Measurements from ENCODE around the gene MAD1L1.
"Not testable (repeated sequence)": the region's sequence is repeated elsewhere in the genome, so short reads cannot be mapped to it uniquely, and the experiment has no call there.

Gene MAD1L1

DNA sequence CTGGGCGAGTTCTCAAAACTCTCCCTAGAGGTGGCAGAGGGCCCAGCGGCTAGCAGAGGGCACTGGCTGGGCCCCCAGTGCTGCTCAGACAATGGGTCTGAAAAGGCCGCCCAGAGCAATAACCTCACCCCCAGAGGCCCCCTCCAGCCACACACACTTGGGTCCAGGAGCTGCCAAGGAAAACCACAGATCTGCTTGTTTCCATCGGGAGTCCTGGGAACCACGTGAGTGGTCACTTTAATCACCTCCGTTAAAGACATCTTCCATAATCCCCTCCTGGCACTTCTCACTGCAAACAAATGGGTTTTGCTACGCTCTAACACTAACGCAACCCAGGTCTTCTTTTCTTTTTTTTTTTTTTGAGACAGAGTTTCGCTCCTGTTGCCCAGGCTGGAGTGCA, 39.3 kb upstream of the MAD1L1 start:
- Histone ChIP-seq H3K4me1 (ENCODE audit: control insufficient read depth, insufficient read depth, low read length, poor library complexity, severe bottlenecking) (no peaks in the 10 kb centered on the region), H3K4me3 (ENCODE audit: insufficient read depth, low read depth, low read length, poor library complexity, severe bottlenecking) (no peak overlapping the region), H3K36me3 (ENCODE audit: control insufficient read depth, insufficient read depth, low read length) (no peaks in the 10 kb centered on the region), H3K27ac (ENCODE audit: insufficient read depth, low read length, poor library complexity, severe bottlenecking) (no peak overlapping the region), H3K27me3 (replicated peaks; ENCODE audit: control insufficient read depth, insufficient read depth, low read length, poor library complexity, severe bottlenecking) (no peaks in the 10 kb centered on the region), H3K9me3 (ENCODE audit: control insufficient read depth, low read length) (no peaks in the 10 kb centered on the region)
- no peak for DNase-seq

DNA sequence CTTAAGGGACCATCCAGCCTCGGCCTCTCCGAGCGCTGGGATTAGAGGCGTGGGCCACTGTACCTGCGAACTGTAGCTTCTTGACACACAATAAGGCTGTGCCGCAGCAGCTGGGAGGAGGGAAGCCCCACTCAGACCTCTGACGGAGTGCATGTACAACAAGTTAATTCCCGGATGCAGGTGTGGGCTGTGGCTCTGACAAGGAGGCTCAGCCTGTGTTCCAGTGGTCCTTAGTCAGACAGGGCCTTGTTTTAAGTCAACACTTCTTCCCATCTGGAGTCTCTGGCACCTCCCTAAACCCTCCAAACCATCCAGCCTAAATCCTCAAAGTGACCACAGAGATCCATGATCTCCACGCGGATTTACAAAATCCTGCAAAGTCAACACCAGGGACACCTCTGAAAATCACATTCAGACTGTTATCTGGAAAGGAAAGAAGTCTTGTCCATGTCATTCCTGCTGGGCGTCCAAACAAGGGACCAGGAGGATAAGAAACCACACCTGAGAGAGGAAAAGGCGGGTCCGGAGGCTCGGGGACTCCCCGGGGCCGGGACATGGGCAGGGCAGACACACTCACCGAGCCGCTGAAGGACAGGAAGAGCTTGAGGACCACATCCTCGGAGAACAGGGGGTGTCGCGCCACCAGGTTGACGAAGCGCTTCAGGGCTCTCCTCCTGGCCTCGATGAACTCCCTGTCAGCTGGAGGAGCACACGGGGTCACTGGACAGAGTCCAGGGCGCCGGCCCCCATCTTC, 38.7 kb upstream of the MAD1L1 start:
- Histone ChIP-seq H3K4me1 (ENCODE audit: control insufficient read depth, insufficient read depth, low read length, poor library complexity, severe bottlenecking) (no peaks in the 10 kb centered on the region), H3K27me3 (replicated peaks; ENCODE audit: control insufficient read depth, insufficient read depth, low read length, poor library complexity, severe bottlenecking) (no peaks in the 10 kb centered on the region), H3K9me3 (ENCODE audit: control insufficient read depth, low read length) (no peaks in the 10 kb centered on the region), H3K36me3 (ENCODE audit: control insufficient read depth, insufficient read depth, low read length) (no peaks in the 10 kb centered on the region), H3K4me3 (ENCODE audit: insufficient read depth, low read depth, low read length, poor library complexity, severe bottlenecking) (no peak overlapping the region), H3K27ac (ENCODE audit: insufficient read depth, low read length, poor library complexity, severe bottlenecking) (no peak overlapping the region)
- DNase-seq: no peak

DNA sequence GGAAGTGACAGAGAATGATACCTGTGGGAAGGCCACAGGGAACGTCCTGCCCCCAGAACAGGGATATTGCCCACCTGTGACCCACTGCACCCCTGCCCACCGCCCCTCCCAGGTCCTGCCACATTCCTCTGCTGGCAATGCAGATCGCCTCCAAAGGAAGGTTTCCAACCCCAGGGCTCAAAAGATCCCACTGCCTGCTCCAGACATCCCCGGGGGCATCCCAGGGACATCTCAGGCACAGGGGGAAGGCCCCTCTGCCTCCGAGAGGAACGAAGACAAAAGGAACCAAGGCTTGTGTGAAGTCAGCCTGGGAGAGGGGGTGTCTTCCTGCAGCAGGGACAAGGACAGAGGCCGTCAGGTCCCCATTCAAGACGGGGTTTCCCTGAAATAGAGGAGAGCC, 37.8 kb upstream of the MAD1L1 start:
- Histone ChIP-seq H3K9me3 (ENCODE audit: control insufficient read depth, low read length) (no peaks in the 10 kb centered on the region), H3K27me3 (replicated peaks; ENCODE audit: control insufficient read depth, insufficient read depth, low read length, poor library complexity, severe bottlenecking) (no peaks in the 10 kb centered on the region), H3K4me3 (ENCODE audit: insufficient read depth, low read depth, low read length, poor library complexity, severe bottlenecking) (no peak overlapping the region), H3K4me1 (ENCODE audit: control insufficient read depth, insufficient read depth, low read length, poor library complexity, severe bottlenecking) (no peaks in the 10 kb centered on the region), H3K36me3 (ENCODE audit: control insufficient read depth, insufficient read depth, low read length) (no peaks in the 10 kb centered on the region), H3K27ac (ENCODE audit: insufficient read depth, low read length, poor library complexity, severe bottlenecking) (no peak overlapping the region)
- DNase-seq: no peak

DNA sequence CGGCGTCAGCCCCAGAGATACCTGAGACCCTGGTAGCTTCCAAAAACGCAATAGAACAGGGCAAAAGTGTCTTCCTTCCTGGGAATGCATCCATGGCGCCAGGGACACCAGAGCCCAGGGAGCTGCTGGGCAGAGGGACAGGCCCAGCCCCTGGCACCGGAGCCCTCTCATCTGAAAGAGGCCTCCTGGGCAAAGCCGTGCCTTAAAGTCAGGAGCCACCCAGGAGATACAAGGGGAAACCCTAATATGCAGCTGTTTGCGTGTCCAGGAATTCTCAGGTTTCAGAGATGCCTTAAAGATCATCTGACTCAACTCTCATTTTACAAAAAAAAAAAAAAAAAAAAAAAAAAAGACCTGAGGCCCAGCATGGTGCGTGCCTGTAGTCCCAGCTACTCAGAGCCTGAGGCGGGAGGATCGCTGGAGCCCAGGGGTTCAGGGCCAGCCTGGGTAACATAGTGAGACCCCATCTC, 37.3 kb upstream of the MAD1L1 start:
- Histone ChIP-seq H3K4me3 (ENCODE audit: insufficient read depth, low read depth, low read length, poor library complexity, severe bottlenecking) (no peak overlapping the region), H3K27ac (ENCODE audit: insufficient read depth, low read length, poor library complexity, severe bottlenecking) (no peak overlapping the region), H3K36me3 (ENCODE audit: control insufficient read depth, insufficient read depth, low read length) (no peaks in the 10 kb centered on the region)

DNA sequence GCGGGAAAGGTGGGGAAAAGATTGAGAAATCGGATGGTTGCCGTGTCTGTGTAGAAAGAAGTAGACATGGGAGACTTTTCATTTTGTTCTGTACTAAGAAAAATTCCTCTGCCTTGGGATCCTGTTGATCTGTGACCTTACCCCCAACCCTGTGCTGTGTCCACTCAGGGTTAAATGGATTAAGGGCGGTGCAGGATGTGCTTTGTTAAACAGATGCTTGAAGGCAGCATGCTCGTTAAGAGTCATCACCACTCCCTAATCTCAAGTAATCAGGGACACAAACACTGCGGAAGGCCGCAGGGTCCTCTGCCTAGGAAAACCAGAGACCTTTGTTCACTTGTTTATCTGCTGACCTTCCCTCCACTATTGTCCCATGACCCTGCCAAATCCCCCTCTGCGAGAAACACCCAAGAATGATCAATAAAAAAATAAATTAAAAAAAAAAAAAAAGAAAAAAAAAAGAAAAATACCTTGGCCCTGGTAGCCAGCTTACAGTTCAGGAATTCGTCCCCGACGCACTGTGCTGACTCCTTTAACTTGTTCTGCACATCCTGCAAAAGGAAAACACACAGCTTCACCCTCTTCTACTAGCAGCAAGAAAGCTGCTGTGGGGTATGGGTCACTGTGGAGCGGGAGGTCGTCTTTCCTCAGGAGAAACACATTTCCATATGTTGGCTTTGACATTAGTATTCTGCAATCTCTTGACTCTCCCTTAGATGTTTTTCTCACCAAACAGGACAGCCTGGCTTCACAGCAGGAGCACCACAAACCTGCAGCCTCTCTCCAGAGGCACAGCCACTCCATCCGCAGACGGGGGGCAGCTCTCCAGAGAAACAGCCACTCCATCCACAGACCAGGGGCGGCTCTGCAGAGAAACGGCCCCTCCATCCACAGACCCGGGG, 36.6 kb upstream of the MAD1L1 start:
- not testable (repeated sequence) for H3K36me3 ChIP-seq (ENCODE audit: control insufficient read depth, insufficient read depth, low read length); H3K9me3 ChIP-seq (ENCODE audit: control insufficient read depth, low read length); H3K27ac ChIP-seq (ENCODE audit: insufficient read depth, low read length, poor library complexity, severe bottlenecking); H3K4me3 ChIP-seq (ENCODE audit: insufficient read depth, low read depth, low read length, poor library complexity, severe bottlenecking); DNase-seq; H3K4me1 ChIP-seq (ENCODE audit: control insufficient read depth, insufficient read depth, low read length, poor library complexity, severe bottlenecking); H3K27me3 ChIP-seq (replicated peaks; ENCODE audit: control insufficient read depth, insufficient read depth, low read length, poor library complexity, severe bottlenecking)

More for the DNA sequence above, 37.3 kb upstream of the MAD1L1 start:
- Histone ChIP-seq H3K9me3 (ENCODE audit: control insufficient read depth, low read length) (no peaks in the 10 kb centered on the region), H3K27me3 (replicated peaks; ENCODE audit: control insufficient read depth, insufficient read depth, low read length, poor library complexity, severe bottlenecking) (no peaks in the 10 kb centered on the region), H3K4me1 (ENCODE audit: control insufficient read depth, insufficient read depth, low read length, poor library complexity, severe bottlenecking) (no peaks in the 10 kb centered on the region)
- DNase-seq: no peak

DNA sequence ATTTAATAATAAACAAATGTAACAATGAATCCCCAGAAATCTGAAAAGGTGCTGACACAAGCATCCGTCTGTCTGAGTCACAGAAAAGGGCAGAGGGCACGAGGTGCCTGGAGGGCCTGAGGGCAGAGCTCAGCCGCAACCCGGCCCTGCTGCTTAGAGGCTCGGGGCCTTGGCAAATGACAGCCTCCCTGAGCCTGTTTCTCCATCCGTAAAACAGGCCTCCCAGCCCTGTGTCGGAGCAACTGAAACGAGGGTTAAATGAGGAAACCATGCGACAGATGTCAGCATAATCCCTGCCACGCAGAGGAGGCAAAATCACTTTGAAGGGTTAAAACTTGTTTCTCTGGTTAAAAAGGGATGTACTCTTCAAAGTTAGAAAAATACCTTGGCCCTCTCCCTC, 34.2 kb upstream of the MAD1L1 start:
- DNase-seq: no peak
- Histone ChIP-seq H3K27me3 (replicated peaks; ENCODE audit: control insufficient read depth, insufficient read depth, low read length, poor library complexity, severe bottlenecking) (no peaks in the 10 kb centered on the region), H3K4me3 (ENCODE audit: insufficient read depth, low read depth, low read length, poor library complexity, severe bottlenecking) (no peak overlapping the region), H3K9me3 (ENCODE audit: control insufficient read depth, low read length) (no peaks in the 10 kb centered on the region), H3K36me3 (ENCODE audit: control insufficient read depth, insufficient read depth, low read length) (no peaks in the 10 kb centered on the region), H3K27ac (ENCODE audit: insufficient read depth, low read length, poor library complexity, severe bottlenecking) (no peak overlapping the region), H3K4me1 (ENCODE audit: control insufficient read depth, insufficient read depth, low read length, poor library complexity, severe bottlenecking) (no peaks in the 10 kb centered on the region)

DNA sequence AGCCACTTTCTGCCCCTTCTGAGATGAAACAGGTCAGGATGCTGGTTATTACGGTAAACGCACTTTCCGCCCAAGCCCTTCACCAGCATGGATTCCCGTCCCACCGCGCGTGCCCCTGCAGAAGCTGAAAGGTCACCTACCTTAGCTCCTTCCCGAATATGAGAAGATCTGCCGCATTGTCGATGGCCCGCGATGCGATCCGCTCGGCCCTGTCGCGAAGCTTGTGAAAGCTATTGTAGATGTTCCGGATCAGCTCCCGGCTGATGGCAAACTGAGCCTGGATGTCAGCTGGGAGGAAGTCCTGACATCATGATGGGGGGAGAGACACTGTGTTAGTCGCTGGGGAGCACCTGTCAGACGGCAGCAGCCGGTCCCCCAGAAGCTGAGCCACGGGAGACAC, 31.4 kb upstream of the MAD1L1 start:
- no peaks in the 10 kb centered on the region for H3K9me3 ChIP-seq (ENCODE audit: control insufficient read depth, low read length)
- no peaks in the 10 kb centered on the region for H3K4me1 ChIP-seq (ENCODE audit: control insufficient read depth, insufficient read depth, low read length, poor library complexity, severe bottlenecking)
- H3K4me3 ChIP-seq (ENCODE audit: insufficient read depth, low read depth, low read length, poor library complexity, severe bottlenecking): no peak overlapping the region
- H3K27me3 ChIP-seq (replicated peaks; ENCODE audit: control insufficient read depth, insufficient read depth, low read length, poor library complexity, severe bottlenecking): no peaks in the 10 kb centered on the region
- no peak for DNase-seq
- H3K36me3 ChIP-seq (ENCODE audit: control insufficient read depth, insufficient read depth, low read length): no peaks in the 10 kb centered on the region
- no peak overlapping the region for H3K27ac ChIP-seq (ENCODE audit: insufficient read depth, low read length, poor library complexity, severe bottlenecking)

DNA sequence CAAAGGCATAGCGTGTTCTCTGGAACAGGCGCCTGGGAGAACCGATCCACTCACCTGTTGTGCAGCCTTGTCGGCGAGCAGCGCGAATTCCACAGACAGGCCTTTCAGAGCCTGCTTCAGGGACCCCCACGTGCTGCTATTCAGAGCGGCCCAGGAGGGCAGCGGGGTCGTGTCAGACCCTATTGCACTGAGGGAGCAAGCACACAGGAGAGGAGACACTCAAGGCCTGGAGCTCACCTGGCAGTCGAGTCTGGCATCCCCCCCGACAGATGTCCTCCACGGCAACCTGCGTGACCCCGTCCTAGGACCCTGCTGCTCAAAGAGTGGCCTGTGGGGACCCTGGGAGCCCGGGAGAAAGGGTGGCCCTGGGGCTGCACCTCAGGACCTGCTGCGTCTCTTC, 30.4 kb upstream of the MAD1L1 start:
- Histone ChIP-seq H3K4me1 (ENCODE audit: control insufficient read depth, insufficient read depth, low read length, poor library complexity, severe bottlenecking) (no peaks in the 10 kb centered on the region), H3K27ac (ENCODE audit: insufficient read depth, low read length, poor library complexity, severe bottlenecking) (no peak overlapping the region), H3K27me3 (replicated peaks; ENCODE audit: control insufficient read depth, insufficient read depth, low read length, poor library complexity, severe bottlenecking) (no peaks in the 10 kb centered on the region), H3K9me3 (ENCODE audit: control insufficient read depth, low read length) (no peaks in the 10 kb centered on the region), H3K4me3 (ENCODE audit: insufficient read depth, low read depth, low read length, poor library complexity, severe bottlenecking) (no peak overlapping the region), H3K36me3 (ENCODE audit: control insufficient read depth, insufficient read depth, low read length) (no peaks in the 10 kb centered on the region)
- no peak for DNase-seq

DNA sequence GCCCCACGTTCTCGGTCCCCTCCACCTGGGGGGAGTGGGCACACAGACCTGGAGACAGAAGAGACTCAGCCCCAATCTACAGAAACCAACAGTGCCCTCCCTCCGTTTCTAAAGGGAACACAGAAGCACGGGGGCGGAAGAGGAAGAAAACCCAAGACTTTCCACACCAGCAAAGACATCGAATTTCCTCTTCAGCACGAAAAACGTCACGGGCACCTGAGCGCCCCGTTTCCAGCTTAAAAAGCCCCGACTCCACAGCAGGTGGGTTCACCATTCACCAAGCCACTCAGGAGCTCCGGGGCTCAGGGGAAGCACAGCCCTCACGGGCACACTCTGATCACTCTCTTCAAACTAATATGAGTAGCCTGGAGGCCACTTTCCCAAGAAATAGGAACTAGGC, 28.9 kb upstream of the MAD1L1 start:
- H3K36me3 ChIP-seq (ENCODE audit: control insufficient read depth, insufficient read depth, low read length): peaks cover under 1% of the 10 kb centered on the region
- H3K9me3 ChIP-seq (ENCODE audit: control insufficient read depth, low read length): no peaks in the 10 kb centered on the region
- DNase-seq: no peak
- no peaks in the 10 kb centered on the region for H3K27me3 ChIP-seq (replicated peaks; ENCODE audit: control insufficient read depth, insufficient read depth, low read length, poor library complexity, severe bottlenecking)
- no peaks in the 10 kb centered on the region for H3K4me1 ChIP-seq (ENCODE audit: control insufficient read depth, insufficient read depth, low read length, poor library complexity, severe bottlenecking)
- H3K4me3 ChIP-seq (ENCODE audit: insufficient read depth, low read depth, low read length, poor library complexity, severe bottlenecking): peak overlapping the region; percentile 2
- H3K27ac ChIP-seq (ENCODE audit: insufficient read depth, low read length, poor library complexity, severe bottlenecking): no peak overlapping the region

DNA sequence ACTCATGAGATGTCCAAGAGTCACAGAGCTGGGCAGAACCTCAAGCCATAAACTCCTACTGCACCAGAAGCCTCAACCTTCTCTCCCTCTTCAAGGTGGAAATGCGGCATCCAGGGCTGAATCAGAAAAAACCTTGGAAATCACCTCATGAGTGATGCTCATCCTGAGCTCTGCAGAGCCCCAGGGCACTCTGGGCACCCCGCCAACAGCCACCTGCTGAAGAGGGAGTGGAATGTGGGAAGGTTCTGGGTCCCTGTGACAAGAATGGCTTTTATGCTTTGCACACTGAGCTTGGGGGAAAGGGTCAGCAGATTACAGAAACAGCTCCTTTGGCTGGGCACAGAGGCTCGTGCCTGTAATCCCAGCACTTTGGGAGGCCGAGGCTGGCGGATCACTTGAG, 28.1 kb upstream of the MAD1L1 start:
- H3K9me3 ChIP-seq (ENCODE audit: control insufficient read depth, low read length): no peaks in the 10 kb centered on the region
- no peaks in the 10 kb centered on the region for H3K27me3 ChIP-seq (replicated peaks; ENCODE audit: control insufficient read depth, insufficient read depth, low read length, poor library complexity, severe bottlenecking)
- no peak overlapping the region for H3K27ac ChIP-seq (ENCODE audit: insufficient read depth, low read length, poor library complexity, severe bottlenecking)
- no peaks in the 10 kb centered on the region for H3K4me1 ChIP-seq (ENCODE audit: control insufficient read depth, insufficient read depth, low read length, poor library complexity, severe bottlenecking)
- H3K4me3 ChIP-seq (ENCODE audit: insufficient read depth, low read depth, low read length, poor library complexity, severe bottlenecking): no peak overlapping the region
- DNase-seq: no peak
- peaks cover 3% of the 10 kb centered on the region for H3K36me3 ChIP-seq (ENCODE audit: control insufficient read depth, insufficient read depth, low read length)

All from effector memory CD4-positive, alpha-beta T cell (primary cell).